ENCODE data around the gene PTPRN2. TPM values are rescaled to one million over a fixed set of nuclear protein-coding genes. Genes with fewer than 3 reads are reported as not detected.

Gene PTPRN2
- total RNA-seq, 4 donors from 2014 or later = 6.6 to 10.7 (median 8.2) TPM

DNA sequence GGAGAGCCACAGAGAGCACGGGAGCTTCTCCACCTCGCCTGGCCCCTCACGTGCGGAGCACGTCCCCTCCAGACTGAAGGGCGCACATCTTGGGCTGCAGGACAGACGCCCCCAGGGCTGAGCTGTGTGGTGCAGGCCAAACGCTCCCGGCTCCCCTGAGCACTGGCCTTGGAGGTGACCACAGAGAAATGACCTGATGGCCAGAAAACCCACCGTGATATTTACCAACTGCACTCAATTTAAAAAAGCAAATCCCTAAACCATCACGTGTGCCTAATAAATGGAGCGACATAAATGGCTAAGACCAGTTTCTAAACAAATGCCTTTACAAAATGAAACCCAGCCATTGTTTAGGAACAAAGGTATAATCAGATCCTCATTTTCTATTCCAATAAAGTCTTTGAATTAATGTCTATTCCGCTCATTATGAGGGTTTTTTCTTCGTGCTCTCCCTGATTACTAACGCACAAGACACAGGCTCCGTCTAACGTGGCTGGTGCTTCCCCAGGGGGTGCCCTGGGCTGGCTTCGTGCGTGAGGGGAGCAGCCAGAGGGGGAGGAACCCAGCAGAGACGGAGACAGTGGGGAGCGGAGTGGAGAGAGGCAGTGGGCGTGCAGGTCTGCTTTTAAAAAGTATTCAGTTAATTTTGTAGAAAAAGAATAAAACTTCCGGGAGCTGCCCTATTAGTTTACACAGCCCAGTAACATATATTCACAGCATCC is 1060.5 kb downstream of the PTPRN2 start:
- Histone ChIP-seq H3K4me1 (no peaks in the 10 kb centered on the region), H3K4me3 (no peak overlapping the region), H3K36me3 (no peaks in the 10 kb centered on the region), H3K27me3 (no peaks in the 10 kb centered on the region), H3K27ac (no peak overlapping the region), H3K9me3 (peaks cover 0 to 46% (median 2%) of the 10 kb centered on the region in 4 donors)
- 61 to 66% methylated on average over 20 to 23 of the region's 23 CpGs for WGBS, 2 donors
- no peak for TF ChIP-seq POLR2A (IDR thresholded peaks at IDR 0.05)
- TF ChIP-seq, protein P1, sequence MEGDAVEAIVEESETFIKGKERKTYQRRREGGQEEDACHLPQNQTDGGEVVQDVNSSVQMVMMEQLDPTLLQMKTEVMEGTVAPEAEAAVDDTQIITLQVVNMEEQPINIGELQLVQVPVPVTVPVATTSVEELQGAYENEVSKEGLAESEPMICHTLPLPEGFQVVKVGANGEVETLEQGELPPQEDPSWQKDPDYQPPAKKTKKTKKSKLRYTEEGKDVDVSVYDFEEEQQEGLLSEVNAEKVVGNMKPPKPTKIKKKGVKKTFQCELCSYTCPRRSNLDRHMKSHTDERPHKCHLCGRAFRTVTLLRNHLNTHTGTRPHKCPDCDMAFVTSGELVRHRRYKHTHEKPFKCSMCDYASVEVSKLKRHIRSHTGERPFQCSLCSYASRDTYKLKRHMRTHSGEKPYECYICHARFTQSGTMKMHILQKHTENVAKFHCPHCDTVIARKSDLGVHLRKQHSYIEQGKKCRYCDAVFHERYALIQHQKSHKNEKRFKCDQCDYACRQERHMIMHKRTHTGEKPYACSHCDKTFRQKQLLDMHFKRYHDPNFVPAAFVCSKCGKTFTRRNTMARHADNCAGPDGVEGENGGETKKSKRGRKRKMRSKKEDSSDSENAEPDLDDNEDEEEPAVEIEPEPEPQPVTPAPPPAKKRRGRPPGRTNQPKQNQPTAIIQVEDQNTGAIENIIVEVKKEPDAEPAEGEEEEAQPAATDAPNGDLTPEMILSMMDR (IDR thresholded peaks at IDR 0.05) = no peak
- no peak for TF ChIP-seq EP300 (IDR thresholded peaks at IDR 0.05)
- no peak for DNase-seq (ENCODE audit: low spot score in 2 of 2)

DNA sequence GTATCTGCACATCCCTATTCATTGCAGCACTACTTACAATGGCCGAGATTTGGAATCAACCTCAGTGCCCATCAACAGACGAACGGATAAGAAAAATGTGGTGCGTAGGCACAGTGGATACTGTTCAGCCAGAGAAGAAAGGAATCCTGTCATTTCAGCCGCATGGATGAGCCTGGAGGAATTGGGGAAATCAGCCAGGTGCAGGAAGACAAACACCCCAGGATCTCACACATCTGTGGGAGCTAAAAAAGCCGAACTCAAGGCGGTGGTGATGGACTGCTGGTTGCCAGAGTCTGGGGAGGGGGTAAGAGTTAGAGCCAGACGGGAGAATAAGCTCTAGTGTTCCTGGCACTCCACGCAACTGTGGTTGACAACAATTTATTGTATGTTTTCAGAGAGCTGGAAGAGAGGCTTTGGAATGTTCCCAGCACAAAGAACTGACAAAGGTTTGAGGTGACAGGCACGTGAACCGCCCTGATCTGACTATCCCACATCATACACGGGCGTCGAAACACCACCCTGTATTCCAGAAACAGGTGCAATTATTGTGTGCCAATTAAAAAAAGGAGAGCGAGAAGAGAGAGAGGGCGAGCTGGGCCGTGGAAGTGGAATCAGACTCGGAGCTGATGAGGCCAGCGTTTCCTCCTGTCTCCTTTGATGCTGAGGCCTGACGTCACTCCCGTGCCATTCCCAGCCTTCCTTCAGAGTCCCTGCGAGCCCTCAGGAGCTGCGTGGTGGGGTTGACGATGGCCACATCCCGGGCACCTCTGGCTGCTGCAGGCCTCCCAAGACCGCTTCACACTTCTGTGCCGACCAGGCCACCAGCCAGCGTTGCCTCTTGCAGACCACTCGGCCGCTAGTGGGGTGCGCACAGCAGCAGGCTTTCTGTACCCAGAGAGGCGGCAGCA is 1061.4 kb downstream of the PTPRN2 start:
- no peaks in the 10 kb centered on the region for H3K4me1 ChIP-seq
- H3K27ac ChIP-seq = no peak overlapping the region
- no peak overlapping the region for H3K4me3 ChIP-seq
- no peak for DNase-seq (ENCODE audit: low spot score in 2 of 2)
- peaks cover 0 to 39% (median 0%) of the 10 kb centered on the region in 4 donors for H3K9me3 ChIP-seq
- TF ChIP-seq, protein P1 (IDR thresholded peaks at IDR 0.05) = no peak
- TF ChIP-seq EP300 (IDR thresholded peaks at IDR 0.05) (no peak), POLR2A (IDR thresholded peaks at IDR 0.05) (no peak)
- no peaks in the 10 kb centered on the region for H3K27me3 ChIP-seq
- H3K36me3 ChIP-seq = no peaks in the 10 kb centered on the region
- WGBS, 2 donors = 64 to 66% methylated on average over 27 to 28 of the region's 32 CpGs

DNA sequence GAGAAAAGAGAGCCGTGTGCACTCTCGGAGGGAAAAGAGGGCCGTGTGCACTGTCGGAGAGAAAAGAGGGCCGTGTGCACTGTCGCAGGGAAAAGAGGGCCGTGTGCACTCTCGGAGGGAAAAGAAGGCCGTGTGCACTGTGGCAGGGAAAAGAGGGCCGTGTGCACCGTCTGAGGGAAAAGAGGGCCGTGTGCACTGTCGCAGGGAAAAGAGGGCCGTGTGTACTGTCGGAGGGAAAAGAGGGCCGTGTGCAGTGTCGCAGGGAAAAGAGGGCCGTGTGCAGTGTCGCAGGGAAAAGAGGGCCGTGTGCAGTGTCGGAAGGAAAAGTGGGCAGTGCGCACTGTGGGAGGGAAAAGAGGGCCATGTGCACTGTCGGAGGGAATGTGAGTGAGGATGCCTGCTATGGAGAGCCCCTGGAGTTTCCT is 1062.1 kb downstream of the PTPRN2 start:
- TF ChIP-seq POLR2A (IDR thresholded peaks at IDR 0.05) (no peak), EP300 (IDR thresholded peaks at IDR 0.05) (no peak)
- TF ChIP-seq, protein P1 (IDR thresholded peaks at IDR 0.05) = no peak
- WGBS, 2 donors = 86 to 87% methylated on average over 23 of the region's 23 CpGs
- DNase-seq (ENCODE audit: low spot score in 2 of 2) = no peak
- no peaks in the 10 kb centered on the region for H3K36me3 ChIP-seq
- no peak overlapping the region for H3K27ac ChIP-seq
- no peaks in the 10 kb centered on the region for H3K4me1 ChIP-seq
- no peak overlapping the region for H3K4me3 ChIP-seq
- no peaks in the 10 kb centered on the region for H3K27me3 ChIP-seq
- H3K9me3 ChIP-seq = peaks cover 0 to 31% (median 0%) of the 10 kb centered on the region in 4 donors

DNA sequence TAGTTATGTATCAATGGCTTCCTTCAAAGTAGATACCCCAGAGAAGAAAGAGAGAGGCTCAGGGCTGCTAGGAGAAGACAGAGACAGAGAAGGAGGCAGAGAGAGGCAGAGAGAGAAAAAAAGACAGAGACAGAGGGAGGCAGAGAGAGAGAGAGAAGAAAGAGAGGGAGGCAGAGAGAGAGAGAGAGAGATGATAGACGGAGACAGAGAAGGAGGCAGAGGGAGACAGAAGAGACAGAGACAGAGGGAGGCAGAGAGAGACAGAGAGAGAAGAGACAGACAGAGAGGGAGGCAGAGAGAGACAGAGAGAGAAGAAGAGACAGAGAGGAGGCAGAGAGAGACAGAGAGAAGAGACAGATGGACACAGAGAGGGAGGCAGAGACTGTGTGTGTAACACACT is 1062.9 kb downstream of the PTPRN2 start:
- Histone ChIP-seq H3K4me1 (no peaks in the 10 kb centered on the region), H3K27me3 (no peaks in the 10 kb centered on the region), H3K27ac (no peak overlapping the region), H3K36me3 (no peaks in the 10 kb centered on the region), H3K9me3 (peaks cover 0 to 24% (median 0%) of the 10 kb centered on the region in 4 donors), H3K4me3 (no peak overlapping the region)
- TF ChIP-seq POLR2A (IDR thresholded peaks at IDR 0.05) (no peak), EP300 (IDR thresholded peaks at IDR 0.05) (no peak)
- TF ChIP-seq, protein P1 (IDR thresholded peaks at IDR 0.05) = no peak
- DNase-seq (ENCODE audit: low spot score in 2 of 2) = no peak
- 88 to 94% methylated on average over 1 of the region's 1 CpG for WGBS, 2 donors
